ENCODE measurements around the gene TTLL12.

The TTLL12 gene

DNA sequence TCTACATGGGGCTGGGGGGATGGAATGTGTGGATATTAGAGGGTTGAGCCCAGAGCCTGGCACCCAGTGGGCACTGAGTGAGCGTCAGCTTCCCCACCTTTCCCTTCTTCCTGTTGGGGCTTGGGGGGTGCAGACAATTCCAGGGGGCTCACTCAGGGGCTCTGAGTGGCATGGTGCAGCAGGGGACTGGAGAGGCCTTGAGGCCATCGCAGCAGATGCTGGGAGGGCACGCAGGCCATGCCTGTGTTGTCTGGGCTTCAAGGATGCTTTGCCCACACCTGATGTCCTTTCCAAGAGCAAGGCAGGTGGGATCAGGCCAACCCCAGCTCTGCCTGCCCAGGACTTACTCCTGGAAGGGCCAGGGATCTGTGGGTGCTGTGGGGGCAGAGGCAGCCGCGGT is 11.2 kb upstream of the TTLL12 start:
- DNase-seq, result no peak

DNA sequence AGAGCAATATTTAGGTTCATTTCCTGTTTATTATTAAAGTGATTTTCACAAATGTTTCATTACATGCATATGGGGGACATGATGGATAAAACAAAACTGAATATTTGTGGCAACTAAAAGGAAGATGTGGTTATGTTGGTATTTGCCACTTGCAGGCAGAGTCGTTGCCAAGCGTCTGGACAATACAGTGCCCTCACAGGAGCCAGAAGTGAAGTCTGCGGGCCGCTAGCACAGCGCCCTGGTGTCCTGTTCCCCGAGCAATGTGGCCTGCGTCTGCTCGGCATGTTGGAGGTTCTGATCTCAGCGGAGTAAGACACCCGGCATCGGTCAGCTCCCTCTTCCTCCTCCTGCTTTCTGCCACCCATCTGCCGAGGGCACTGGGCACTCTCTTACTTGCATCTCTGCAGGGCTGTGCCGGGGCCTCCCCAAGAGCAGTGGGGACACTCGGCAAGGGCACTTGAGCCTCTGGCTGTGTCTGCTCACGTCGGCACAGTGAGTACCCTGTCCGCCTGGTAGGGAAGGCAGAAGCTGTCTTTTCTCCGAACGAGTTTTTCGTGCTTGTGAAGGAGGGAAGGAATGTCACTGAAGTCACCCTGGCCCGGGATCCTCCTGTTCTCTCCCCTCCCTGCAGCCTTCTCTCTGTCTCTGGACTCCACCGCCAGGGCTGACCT is 10.5 kb upstream of the TTLL12 start:
- DNase-seq, result no peak

DNA sequence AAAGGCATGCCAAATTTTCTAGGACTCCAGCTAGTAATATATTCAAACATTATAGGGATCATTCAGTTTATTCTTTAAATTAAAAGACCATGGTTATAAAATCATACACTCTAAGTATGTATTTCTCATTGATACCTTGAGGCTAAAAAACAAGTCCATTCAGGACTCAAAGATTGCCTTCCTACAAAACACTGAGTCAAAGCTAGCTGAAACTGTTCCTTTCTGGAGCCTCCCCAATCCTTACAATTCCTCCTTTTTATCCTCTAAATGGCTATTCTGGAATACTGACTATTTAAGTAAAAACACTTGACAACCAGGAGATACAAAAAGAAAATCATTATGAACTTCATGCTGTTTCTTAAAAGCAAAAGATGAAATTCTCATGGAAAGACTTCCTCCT is 4.9 kb upstream of the TTLL12 start:
- no peak for DNase-seq

DNA sequence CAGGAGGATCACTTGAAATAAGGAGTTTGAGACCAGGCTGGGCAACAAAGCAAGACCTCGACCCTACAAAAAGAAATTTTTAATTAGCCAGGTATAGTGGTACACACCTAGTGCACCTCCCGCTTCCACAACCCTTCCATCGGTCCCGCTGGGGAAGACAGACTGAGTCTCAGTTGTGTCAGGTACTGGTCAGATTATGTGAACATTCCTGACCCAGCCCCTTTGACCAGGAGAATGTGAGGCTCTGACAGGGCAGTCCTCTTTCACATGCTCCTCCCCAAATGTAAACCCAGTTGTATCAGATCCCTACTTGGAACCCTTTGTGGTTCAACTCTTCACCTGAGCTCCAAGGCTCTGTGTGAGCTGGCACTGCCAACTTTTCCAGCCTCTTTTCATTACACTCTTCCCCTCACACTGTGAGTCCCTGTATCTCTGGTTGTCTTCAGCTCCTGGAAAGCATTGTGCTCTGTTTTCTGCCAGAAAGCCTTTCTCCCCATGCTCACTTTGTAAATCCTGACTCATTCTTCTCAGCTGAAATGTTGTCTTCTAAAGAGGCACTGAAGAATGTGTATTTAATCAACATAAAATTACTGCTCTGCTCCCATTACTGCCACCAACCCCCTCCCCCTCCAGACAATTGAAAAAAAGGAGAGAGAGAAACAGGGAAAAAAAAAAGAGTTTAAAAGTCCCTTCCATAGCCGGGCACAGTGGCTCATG is 2.1 kb upstream of the TTLL12 start:
- no peak for DNase-seq

DNA sequence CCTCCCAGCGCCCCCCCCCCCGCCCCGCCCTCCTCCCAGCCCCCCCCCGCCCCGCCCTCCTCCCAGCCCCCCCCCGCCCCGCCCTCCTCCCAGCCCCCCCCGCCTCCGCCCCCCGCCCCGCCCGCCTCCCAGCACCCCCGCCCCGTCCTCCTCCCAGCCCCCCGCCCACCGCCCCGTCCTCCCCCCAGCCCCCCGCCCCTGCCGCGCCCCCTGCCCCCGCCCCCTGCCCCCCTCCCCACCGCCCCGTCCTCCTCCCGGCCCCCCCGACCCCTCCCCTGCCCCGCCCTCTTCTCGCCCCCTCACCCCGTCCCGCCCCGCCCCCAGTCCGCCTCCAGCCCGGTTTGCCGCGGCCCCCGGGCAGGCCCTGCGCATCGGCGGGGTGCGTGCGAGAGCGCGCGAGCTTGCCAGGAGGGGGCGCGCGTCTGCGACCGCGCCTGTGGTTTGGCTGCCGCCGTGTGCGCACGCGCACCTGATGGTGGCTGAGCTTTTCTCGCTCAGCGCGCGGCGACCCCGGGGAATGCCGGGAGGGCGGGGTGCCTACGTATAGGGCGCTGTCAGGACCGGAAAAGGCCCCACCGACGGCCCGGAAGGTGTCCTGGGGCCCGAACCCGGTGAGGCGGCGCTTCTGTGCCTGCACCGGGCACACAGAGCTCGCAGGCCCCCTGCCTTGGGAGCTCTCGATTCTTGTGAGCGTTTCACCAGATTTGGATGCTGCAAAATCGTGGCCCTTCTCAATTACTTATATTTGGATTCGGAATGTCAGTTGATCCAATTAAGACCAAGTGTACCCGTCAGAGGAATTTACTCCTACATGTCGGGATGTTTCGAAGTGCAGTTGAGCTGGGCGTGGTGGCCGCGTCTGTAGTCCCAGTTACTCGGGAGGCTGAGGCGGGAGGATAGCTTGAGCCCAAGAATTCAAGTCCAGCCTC is 501 bp upstream of the TTLL12 start:
- peak; percentile 85 for DNase-seq

DNA sequence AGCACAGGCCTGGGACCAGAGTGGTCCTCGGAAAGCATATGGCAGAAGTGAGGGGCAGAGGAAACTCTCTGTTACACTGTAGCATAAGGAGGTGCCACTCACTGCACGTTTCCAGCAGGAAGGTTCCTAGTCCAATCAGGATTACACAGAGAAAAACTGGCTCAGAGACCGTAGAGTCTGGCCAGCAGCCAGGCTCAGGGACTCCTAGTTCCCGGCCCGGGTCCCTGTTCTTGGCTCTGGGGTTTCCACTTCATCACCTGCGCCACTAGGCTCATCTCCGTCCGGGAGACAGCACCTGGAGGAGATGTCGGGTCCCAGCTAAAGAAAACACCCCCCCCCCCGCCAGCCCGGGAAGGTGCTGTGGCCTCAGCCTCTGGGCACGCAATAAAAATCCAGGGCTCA is 1.1 kb downstream of the TTLL12 start:
- peak; percentile 10 for DNase-seq

DNA sequence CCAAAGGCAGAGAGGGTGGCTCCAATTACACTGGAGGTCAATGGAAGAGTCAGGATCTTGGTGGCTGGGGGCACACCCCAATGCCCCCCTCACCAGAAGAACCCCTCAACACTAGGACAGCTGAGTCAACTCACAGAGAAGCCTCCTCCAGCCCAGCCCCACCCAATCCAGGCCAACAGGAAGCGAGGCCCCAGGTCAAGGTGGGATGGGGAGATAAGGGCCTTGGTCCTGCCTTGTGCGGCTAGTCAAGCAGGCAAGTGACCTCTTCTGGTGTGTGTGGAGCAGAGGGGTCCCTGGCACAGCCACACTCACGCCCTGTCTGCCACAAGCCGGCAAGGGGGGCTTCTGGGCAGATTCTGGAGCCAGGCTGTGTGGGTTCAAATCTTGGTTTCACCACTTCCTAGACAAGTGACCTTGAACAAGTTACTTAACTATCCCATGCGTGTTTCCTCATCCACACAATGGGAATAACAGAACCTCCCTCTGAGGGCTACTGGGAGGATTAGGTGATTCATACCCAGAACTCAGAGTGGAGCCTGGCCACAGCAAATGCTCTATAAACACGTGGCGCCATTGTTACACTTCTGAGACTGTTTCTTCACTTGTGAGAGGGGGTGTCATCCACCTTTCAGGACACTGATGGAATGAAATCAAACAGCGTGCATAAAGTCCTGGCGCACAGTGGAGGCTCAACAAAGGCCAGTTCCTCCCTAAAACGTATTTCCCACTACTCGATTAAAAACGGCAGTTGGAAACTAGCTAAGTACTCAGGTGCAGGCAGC is 3.2 kb downstream of the TTLL12 start:
- DNase-seq, result no peak

DNA sequence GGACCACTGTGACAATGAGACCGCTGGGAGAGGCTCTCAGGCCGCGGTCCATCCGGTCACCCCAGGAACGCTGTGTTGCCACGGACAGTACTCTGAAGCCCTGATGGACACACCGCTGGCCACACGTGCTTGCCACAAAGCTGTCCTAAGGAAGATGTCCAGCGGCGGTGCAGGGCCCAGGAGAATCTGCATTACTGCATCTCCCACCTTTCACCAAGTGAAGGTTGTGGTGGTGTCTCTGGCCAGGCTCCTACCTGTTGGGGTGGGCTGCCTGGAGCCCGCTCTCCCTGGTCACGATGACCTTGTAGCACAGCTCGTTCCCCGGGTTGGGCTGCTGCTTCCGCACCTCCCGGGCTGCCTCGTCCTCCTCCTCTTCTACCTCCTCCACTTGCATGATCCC is 4.2 kb downstream of the TTLL12 start:
- DNase-seq, result no peak

DNA sequence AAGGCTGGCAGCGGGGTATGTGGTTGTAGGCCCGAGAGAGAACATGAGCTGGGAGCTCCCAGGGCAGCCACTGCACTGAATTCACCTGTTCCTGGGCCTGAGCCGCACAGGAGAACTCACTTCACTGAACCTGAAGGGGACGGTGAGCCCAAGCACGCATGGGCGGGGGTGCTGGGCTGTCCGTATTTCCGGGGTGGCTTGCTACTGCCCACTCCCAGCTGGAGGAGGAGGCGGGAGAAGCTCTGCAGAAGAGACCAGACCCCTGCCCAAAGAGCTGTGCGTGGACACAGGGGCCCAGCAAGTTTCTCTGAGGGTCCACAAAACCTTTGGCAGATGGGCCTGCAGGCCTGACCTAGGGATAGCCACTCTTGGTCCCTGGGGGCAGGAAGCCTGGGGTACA is 4.8 kb downstream of the TTLL12 start:
- no peak for DNase-seq

DNA sequence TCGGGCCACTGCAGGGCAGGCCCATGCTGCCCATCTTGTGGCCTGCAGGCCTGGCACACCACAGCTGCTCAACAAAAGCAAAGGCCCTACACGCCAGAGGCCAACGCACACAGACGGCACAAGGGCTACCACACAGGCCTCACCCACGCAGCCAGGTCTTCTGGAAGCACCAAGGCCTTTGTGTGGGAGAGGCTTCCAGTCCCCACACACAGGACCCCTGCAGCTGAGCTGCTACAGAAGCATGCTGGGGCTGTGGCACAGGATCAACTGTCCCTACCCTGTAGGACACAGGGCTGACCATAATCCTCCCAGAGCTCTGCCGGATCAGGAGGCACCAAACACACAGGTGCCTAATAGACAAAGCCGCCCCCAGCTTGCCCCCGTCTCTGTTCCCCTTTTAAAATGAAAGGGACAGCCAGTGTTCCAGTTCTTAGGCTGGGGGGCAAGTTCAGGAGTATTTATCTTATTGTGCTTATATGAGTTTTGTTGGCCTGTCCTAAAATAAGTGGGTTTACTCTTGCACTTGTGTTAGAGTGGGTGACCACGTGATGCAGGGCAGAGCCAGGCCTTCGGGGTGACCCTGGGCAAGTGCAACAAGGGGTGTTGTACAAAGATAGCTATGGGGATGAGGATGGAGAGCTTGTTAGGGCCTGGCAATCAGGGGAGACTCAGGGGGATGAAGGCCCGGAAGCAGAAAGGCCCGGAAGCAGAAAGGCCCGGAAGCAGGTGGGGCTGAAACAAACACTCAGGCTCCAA is 5.4 kb downstream of the TTLL12 start:
- DNase-seq, result no peak

DNA sequence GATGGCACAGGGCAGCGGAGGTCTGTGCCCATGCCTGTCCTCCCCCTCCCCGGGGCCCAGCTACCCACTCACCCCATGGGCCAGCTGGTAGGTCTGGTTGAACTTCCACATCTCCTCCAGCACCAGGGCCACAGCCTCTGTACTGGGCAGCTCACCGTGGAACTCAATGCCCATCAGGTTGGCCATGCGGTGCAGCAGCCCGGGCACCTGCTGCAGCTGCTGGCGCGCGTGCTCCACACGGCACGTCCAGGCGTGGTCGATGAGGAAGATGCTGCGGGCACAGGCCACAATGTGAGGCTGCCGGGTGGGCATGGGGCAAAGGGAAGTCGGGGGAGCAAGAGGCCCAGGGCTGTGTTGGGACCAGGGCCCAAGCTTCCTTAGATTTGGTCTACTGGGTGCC is 6.3 kb downstream of the TTLL12 start:
- no peak for DNase-seq

DNA sequence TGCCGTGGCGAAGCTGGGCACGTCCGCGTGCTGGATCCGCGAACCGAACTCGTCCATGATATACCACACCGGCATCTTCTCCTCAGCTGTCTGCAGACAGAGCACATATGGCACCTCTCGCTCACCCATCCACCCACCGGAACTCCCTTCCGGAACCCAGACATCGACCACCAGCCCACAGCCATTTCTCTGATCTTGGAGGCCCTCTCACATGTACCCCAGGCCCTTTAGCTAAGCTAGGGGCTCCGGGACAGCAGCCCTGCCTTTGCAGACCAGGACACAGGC is 7.1 kb downstream of the TTLL12 start:
- DNase-seq, result no peak

DNA sequence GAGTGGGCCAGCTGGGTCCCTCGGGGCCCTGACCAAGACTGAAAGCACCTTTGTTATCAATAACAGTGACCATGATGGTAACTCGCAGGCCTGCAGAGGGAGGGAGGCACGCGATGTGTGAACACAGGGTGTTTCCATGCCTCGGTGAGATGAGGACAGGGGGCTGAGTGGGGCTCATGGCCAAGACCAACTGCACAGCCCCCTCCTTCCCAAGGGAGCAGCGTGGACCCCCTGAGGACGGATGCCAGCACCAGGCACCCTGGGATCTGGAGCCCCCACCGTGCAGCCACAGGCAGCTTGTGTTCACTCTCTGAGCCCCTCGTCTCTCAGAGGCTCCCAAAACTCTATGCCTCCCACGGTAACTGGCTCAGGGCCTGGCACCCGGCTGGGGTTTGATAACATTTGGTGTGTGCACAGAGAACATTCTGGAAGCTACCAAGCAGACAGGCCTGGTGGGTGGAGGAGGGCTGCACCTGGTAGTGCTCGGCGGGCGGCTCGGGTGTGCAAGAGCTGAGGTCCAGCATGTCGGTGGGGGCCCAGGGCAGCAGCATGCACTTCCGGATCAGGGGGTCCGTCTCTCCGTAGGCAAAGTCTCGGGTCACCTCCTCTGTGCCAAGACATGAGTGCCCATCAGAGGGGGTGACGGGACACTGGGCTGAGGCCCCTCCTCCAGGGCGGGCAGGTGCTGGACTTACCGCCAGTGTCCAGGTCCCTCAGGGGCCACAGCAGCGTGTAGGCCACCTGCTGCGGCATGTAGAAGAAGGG is 7.6 kb downstream of the TTLL12 start:
- DNase-seq, result no peak

DNA sequence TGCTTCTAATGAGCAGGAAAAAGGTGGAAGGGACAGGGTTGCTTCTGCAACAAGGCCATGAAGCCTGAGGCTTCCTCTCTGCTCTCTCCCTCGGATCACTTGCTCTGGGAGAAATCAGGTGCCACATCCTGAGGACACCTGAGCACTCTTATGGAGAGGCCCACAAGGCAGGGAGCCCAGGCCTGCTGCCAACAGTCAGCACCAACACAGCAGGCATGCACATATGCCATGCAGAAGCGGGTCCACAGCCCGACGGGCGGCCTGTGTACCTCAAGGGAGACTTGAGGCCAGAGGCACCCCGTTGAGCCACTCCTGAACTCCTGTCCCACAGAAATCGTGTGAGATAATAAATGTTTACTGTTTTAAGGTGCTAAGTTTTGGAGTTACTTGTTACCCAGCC is 9.5 kb downstream of the TTLL12 start:
- no peak for DNase-seq

DNA sequence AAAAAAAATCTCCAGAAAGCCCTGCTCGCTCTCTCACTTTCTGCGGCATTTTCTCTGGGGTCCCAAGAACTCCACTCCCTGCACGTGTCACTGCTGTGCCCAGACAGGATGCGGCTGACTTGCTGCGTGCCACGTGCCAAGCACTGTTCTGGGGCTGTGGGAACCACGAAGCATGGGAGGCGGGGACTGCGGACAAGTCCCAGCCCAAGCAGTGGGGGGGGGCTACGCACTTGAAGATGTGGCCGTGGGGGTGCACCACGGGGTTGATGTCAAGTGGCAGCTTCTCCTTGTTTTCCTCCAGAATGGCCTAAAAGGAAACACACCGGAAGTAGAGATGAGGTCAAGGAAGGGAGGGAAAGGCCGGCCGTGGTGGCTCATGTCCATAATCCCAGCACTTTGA is 10.8 kb downstream of the TTLL12 start:
- DNase-seq, result no peak

DNA sequence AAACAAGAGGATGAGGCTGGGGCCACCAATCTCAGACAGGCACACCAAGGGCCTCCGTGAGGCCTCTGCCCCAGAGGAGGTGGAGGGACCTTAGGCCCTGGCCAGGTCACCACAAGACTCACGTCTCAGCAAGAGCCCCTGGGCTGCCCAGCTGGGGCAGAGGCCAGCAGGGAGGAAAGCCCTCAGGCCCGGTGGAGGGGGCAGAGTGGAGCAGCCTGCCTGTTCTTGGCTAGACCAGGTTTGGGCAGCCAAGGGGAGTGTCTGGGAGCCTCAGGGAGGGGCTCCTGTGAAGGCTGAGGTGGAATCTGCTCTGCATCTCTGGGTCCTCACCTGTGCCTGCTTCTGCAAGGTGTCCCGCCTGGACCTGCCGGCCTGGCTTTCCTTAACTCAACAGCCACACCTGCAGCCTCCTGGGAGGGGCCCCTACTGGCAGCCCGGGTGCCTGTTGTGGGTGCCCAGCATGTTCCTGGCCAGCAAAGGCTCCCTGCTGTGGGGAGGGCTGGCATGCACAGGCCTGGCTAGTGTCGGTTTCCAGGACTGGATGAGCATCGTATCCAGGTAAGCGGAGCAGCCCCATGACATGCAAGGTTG is 11.9 kb downstream of the TTLL12 start:
- peak; percentile 19 for DNase-seq

DNA sequence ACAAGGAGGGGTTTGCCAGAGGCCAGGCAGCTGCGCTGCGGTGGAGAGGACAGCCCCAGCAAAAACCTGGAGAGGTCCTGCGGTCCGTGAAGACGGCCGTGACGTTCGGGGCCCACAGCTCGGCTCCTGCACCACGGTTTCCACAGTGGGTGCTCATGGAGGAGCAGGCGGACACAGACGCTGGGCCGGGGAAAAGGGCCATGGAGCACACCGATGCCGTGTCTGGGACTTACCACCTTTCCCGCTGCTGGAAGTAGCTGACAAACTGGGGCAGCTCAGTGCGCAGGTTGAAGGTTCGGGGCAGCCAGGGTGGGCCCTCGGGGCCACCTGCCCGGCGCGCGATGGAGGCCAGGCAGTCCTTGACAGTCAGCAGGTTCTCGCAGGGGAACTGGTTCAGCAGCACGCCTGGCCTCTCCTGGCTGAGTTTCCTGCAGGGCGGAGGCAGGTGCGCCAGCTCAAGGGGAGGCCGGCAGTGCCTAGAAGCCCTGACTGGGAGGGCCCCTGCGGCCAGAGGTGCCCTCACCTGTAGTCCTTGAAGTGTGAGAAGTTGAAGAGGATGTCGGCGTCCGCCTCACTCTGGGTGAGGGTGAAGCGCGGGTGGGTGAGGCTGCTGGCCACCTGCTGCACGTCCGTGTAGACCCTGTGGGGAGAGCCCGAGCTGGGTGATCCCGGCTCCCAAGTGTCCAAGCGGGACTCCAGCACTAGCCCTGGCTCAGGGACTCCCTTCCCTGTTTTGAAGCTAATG is 12.8 kb downstream of the TTLL12 start:
- peak; percentile 53 for DNase-seq

DNA sequence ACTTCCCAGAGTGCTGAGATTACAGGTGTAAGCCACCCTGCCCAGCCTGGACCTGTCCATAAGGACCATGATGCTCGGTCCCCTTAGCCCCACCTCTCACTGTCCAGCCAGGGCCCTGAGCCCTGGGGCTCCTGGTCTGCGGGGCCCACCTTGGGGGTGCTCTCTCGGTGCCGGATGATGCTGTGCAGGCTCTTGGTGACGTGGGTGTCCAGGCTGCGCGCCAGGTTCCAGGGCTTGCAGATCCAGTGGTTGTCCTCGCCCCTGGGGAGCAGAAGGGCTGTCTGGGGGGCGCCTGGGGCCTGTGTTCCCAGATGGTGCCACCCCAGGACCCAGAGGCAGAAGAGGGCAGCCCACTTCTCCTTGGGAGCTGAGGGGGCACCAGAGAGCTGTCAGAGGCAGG is 13.4 kb downstream of the TTLL12 start:
- DNase-seq, result no peak

DNA sequence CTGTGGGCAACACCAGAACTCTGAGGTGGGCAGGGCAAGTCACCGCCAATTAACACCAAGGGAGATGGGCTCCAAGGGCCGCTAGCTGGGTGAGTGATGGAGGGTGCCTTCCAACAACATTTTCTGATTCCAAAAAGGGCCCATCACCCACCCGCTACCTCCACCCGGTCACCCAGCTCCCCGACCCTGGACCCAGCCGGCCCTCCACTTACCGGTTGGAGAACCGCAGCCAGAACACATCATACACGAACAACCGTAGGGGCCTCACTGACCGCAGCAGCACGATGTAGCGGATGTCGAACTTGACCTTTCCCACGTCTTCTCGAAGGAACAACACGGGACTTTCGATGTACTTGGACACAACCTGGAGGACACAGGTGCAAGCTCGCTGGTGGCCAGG is 14.7 kb downstream of the TTLL12 start:
- no peak for DNase-seq

DNA sequence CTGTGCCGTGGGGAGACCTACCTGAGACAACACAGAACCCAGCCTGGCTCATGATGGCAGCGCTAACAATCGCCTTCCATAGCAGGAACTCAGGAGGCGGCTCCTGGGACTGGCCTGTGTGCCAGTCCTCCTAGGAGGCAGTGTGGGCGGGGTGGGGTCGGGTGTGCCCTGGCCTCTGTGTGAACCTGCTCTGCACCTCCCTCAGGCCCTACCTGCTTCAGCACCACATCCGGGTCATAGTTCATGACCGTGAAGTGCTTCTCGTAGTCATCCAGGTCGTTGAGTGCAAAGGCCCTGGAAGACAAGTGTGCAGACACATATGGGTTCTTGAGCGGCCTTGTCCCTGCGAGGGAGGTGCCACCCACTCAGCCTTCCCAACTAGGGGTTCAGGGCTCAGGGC is 15.3 kb downstream of the TTLL12 start:
- no peak for DNase-seq

All from NCI-H510A treated with DMSO at 0.1 percent for 48 hours (cell line).